KG1 (cell line): ENCODE data around the gene STX2.
A peak's percentile ranks its signal among the peaks of the same experiment; 100 is the strongest.
"Not testable (repeated sequence)": the region's sequence is repeated elsewhere in the genome, so short reads cannot be mapped to it uniquely, and the experiment has no call there.

ENCODE experiments used
- DNase-seq: peaks from one replicate; lab custom pipeline; 2025; lab: John Stamatoyannopoulos, UW

The STX2 gene

GRCh38 chr12:130838951-130839769 is at the start of gene STX2:
Gene STX2, minus strand, starts transcription at chr12:130839250. Its CDS starts 151 bp downstream, at chr12:130839099.
- peak; percentile 83 for DNase-seq

GRCh38 chr12:130887190-130887589 is 48.1 kb upstream of the STX2 start:
- DNase-seq, result not testable (repeated sequence)

GRCh38 chr12:130881548-130881947 is 42.5 kb upstream of the STX2 start:
- DNase-seq, result no peak

GRCh38 chr12:130881046-130881445 is 42.0 kb upstream of the STX2 start:
- DNase-seq, result no peak

GRCh38 chr12:130880411-130880885 is 41.4 kb upstream of the STX2 start:
- no peak for DNase-seq

GRCh38 chr12:130879781-130880389 is 40.8 kb upstream of the STX2 start:
- no peak for DNase-seq

- DNase-seq, result no peak
These were observed 40.2 kb upstream of the STX2 start for GRCh38 chr12:130879212-130879686.

- DNase-seq, result no peak
These were observed 39.4 kb upstream of the STX2 start for GRCh38 chr12:130878193-130879185.

- DNase-seq, result no peak
These were observed 38.3 kb upstream of the STX2 start for GRCh38 chr12:130877333-130877732.

DNA sequence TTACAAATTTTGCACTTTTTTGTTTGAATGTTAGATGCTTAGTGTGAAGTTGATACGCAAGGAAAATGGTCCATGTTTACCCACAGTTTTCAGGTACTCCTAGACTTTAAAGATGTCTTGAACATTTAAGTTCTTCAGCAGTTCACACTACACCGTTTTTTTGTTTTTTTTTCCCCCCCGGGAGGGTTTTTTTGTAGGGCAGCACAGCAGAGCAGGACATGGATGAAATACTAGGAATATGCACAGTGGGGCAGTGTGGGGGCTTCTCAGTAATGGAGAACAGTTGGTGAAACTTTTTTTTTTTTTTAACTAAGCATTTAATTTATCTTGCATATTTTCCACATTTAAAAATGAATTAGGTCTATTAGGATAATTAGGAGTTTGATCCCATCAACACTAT is 37.7 kb upstream of the STX2 start:
- no peak for DNase-seq

GRCh38 chr12:130876297-130876696 is 37.2 kb upstream of the STX2 start:
- DNase-seq, result no peak

GRCh38 chr12:130875708-130876107 is 36.7 kb upstream of the STX2 start:
- DNase-seq, result not testable (repeated sequence)

DNA sequence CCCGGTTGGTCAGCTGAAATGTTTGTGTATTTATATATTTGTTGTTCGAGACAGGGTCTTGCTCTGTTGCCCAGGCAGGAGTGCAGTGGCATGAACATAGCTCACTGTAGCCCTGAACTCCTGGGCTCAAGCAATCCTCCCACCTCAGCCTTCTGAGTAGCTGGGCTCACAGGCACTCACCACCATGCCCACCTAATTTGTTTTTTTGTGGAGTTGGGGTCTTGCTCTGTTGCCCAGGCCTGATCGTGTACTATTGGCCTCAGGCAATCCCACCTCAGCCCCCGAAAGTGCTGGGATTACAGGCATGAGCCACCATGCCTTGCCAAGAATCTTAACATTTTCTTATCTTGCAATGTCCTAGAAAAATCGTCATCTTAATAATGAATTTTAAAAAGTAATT is 36.1 kb upstream of the STX2 start:
- DNase-seq, result no peak

DNA sequence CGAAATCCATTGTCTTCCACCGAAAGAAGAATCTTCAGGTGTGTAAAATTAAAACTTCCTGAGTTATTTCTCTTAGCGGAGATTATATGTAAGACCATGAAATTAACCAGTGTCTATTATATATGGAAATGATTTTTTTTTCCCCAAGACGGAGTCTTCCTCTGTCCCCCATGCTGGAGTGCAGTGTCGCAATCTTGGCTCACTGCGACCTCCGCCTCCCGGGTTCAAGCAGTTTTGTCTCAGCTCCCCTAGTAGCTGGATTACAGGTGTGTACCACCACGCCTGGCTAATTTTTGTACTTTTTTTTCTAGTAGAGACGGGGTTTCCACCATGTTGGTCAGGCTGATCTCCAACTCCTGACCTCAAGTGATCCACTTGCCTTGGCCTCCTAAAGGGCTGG is 35.6 kb upstream of the STX2 start:
- no peak for DNase-seq

DNA sequence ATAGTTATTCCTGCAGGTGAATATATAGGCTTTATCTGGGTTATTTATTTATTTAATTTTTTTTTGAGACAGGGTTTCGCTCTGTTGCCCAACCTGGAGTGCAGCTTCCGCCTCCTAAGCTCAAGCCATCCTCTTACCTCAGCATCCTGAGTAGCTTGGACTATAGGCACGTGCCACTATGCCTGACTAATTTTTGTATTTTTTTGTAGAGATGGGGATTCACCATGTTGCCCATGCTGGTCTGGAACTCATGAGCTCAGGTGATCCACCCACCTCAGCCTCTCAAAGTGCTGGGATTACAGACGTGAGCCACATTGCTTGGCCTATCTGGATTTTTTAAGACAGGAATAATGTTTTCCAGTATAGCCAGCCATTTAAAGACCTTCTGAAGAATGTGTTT is 34.8 kb upstream of the STX2 start:
- DNase-seq, result no peak

GRCh38 chr12:130873106-130873795 is 34.2 kb upstream of the STX2 start:
- no peak for DNase-seq

GRCh38 chr12:130872179-130873096 is 33.4 kb upstream of the STX2 start:
- DNase-seq, result no peak

GRCh38 chr12:130871286-130872178 is 32.5 kb upstream of the STX2 start, which contains the start of gene RAN:
Gene RAN, plus strand, starts transcription at chr12:130872066. Its CDS starts 528 bp downstream, at chr12:130872594.
- peak; percentile 75 for DNase-seq
